Stimulated activated CD4-positive, alpha-beta T cell treated with anti-CD3 and anti-CD28 coated beads, Interleukin-1b, Interleukin-23, amount 100 ng/mL, for 24 hours (primary cell): ENCODE data around the gene RIIAD1.

ENCODE experiments used
- DNase-seq, 4 experiments: peaks; one replicate each; pipeline ENCODE4 v3.0.0-alpha.2; 2020; ENCODE audit warnings: low read depth in 4 of 4, low spot score in 1 of 4

RIIAD1 gene

DNA sequence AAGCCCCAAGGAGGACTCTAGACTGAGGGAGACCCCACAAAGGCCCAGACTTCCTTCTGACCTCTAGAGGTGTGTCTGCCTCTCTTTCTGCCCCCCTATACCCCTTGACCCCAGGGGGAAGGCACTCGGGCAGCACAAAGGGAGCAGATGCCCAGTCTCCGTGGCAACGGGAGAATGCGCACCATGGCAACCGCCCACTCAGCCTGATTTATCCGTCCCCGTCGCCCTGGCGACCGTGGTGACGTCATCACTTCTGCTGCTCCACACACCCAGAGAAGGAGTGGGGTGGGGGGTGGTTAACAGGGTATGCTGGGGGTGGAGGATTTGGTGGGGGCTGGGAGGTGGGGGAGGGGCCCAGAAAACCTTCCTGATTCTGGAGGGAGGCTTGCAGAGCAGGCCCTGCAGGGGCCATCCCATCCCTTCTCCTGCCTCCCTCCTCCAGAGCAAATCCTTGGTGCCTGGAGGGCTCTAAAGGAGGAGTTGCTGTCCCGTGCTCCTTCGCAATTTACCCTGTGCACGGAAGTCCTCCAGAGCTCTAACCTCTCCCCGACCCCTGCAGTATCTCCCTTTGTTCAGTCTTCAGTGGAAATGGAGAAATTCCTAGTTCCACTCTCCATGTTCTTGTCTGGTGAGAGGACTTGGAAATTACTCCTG lies 11.0 kb upstream of the RIIAD1 start:
- DNase-seq, result peak in 1 of 4 experiments; percentile 43

DNA sequence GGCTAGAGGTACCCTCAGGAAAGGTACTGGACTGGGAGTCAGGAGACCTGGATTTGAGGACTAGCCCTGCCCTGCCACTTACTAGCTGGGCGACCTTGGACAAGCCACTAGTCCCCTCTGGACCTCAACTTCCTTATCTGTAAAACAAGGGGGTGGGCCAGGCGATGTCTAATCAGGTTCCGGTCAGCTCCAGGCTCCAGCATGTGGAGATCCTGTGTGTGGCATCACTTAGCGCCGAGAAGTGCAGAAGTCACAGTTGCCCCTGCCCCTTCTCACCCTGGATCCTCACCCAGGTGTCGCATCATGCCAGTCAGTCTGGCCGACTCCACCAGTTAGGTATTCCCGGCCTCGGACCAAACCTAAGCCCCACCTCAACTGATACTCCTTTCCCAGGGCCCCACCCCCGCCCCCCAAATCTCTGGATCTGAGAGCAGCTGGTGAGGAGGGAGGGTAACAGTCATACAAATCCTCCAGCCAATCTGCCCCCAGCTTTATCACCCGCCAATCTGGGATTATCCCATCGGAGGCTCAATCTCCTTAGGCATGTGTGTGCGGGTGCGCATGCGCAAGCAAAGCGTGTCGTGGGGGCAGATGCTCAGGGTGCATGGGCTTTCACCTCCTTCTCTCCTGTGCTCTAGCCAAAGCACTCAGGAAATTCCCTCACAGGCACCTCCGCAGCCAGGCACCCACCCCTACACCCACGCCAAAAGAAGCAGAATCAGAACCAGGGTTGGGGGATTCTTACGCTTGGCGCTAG lies 10.1 kb upstream of the RIIAD1 start:
- DNase-seq, result no peak

DNA sequence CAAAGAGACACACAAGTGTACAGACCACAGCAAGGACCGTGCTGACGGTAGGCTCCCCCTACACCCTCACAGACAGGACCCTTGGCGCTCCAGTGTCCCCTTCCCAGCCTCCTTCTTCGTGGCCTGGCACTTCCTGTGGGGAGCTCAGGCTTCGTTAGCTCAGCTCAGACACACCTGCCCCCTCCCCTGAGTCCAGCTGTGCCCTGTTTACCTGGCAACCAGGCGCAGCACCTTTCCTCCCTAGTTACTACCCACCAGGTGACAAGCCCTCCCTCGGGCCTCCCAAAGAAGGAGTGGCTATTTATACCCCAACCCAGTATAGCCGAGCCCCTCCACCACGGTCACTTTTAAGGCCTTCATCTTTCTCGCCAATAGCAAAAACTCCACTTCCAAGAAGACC lies 9.4 kb upstream of the RIIAD1 start:
- DNase-seq, result no peak

- no peak for DNase-seq
Observed at GRCh38 chr1:151713044-151713443, 8.3 kb upstream of the RIIAD1 start.

- no peak for DNase-seq
Observed at GRCh38 chr1:151713874-151714273, 7.4 kb upstream of the RIIAD1 start.

DNA sequence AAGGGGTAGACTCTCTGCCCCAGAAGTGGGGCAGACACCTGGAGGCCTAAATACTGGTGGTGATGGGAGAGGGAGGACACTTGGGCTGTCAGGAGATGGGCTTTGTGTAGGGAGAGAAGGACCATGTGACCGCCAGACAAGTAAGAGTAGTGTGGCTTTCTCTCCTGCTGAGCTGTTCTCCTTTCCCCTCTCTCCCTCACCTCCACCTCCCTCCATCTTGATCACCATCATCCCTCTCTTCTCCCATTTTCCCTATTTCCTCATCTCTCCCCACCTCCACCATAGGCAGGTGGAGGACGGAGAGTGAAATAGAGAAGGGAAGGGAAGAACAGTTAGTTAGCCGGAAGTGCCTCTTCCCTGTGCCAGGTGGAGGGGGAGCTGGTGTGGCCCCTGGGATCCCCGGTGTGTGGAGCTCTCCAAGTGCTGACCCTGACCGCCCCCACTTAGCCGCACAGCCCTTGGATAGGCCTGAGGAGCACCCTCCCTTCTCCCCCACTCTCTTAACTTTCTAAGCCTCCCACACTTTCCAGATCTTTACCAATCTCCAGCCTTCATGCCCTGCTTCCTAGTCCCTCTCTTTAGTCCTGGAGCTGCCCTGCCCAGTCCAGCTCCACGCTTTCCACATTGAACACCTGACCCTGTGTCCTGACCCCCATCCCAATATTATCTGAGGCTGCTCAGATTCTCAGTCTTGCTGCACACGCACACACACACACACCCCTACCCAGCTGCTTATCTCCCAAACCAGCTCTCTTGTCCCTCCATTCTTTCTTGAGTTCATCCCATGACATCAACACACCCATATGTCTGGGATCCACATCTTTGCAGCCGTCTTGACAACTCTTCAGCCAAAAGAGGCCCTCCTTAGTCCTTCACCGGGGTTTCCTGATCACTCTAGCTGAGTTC lies 6.2 kb upstream of the RIIAD1 start:
- no peak for DNase-seq

GRCh38 chr1:151715726-151716404 lies 5.5 kb upstream of the RIIAD1 start:
- no peak for DNase-seq

- no peak for DNase-seq
Observed at GRCh38 chr1:151716405-151716762, 4.9 kb upstream of the RIIAD1 start.

- DNase-seq, result no peak
Observed at GRCh38 chr1:151716771-151717631, 4.3 kb upstream of the RIIAD1 start, which contains the start of gene CELF3. Gene CELF3, minus strand, starts transcription at chr1:151716803. Its CDS starts 783 bp downstream, at chr1:151716020.

GRCh38 chr1:151718011-151718431 lies 3.3 kb upstream of the RIIAD1 start:
- DNase-seq, result no peak

DNA sequence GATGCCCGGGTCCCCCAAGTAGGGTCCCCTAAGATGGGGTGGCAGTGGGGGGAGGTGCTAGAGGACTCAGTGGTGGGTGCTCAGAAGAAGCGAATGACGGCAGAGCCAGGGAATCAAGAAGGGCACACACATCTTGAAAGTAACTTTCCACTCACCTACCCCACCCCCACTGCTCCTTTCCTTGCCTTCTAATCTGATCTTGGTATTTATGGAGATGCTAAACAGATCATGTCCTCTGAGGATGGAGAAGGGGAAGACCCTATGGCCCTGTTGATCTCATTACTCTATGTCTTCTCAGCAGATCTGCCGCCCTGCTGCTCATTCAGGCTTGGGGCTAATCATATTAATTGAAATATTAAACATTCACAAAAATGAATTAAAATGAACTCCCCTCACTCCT lies 2.7 kb upstream of the RIIAD1 start:
- DNase-seq, result no peak

- no peak for DNase-seq
Observed at GRCh38 chr1:151720125-151720524, 1.2 kb upstream of the RIIAD1 start.

GRCh38 chr1:151720554-151720953 lies 768 bp upstream of the RIIAD1 start:
- no peak for DNase-seq

DNA sequence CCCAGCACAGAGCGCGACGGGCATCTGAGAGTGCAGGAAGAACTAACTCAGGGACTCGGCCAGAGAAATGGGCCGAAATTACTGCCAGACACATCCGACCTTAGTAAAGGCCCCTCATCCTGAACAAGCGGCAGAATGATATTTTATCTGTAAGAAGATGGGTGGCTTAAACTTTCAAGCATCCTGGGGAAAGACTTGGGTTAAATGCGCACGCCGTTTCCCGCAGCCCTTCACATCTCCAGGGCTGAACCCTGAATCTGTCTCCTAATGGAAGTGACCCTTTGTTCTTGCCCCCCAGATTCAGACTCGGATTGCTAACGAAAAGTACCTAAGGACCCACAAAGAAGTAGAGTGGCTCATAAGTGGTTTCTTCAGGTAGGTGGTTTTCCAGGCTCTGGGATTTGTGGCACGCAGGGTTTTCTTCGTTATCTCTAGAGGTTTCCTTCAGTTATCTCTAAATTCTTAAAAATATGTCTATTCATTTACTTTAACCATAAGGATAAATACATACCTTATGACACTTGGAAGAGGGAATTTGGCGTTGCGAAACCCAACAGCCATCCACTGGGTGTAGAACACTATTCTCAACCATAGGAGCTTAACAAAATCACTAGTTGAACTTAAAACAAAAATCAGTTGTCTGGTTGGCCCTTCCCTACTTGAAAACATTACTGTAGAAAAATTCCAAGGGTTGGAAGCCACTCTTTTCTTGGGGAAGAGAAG lies 627 bp downstream of the RIIAD1 start:
- no peak for DNase-seq

GRCh38 chr1:151723726-151724370 lies 2.5 kb downstream of the RIIAD1 start:
- DNase-seq, result no peak

DNA sequence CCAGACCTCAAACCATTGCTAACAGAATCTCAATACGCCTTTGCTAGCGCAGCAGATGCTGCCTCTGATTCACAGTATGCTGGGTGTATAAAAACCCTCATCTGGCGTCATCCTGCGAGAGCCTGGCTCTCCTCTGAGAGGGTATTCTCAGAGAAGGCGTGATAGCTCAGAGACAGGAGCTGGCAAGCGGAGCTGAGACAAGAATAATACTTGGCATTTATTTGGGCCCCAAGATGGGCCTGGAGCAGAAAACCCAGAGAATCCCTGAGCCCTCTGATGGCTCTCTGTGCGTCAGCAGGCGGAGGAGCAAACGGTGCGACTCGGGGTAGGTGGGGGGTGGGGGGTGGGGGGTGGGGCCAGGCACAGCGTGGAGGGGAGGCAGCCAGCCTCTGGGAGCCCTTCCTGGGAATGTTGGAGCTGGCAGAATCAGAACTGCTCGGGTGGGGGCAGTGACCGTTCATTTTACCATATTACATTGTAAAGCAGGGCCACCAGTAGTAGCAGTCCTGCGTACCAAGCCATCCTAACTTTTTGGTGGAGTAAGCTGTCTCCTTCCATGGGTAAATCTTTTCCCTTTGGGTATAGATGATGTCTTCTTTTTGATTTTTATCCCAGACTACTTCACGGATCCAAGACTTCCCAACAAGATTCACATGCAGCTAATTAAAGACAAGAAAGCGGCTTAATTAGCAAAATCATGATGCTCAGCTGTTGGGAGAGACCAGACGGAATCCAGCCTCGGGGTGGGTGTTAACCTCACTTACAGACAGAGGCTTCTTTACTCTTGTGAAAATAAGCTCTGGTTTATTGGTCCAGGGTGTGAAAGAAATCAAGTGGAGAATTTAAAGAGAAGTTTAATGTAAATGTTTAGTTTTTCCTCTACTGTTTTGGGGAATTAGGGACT lies 7.1 kb downstream of the RIIAD1 start:
- DNase-seq, result no peak

DNA sequence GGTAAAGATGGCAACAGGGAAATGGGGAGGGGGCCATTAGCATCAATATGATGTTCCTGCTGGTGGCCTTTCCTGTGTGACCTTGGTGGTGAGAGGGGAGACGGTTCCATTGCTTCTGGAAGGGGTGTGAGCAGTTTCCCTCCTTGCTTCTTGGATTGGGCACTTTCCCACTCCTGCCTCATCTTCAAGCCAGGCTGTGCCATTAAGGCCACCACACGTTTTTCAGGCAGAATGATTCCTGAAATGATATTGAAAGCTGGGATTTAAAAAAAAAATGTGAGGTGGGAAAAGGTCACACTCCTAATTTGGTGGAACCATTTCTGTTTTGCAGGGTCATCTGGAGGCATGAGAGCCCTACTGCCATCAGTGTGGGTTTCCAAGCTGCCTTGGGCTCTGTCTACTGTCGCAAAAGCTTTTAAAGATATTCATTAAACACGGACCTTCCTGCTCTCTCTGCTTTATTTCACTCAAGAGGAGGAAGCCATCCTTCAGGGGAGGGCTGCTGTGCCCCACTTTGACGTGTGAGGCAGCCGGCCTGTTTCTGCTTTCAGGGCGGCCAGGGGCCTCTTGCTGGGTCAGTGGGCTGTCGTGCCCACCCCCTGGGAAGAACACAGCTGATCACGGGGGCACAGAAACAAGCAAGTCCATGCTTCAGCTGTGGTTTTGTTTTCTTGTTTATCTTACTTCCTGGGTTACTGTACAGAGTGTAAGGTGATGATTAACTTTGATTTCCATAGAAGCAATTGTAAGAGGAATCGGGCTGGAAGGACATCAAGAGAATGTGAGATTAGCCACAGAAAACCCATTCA lies 8.0 kb downstream of the RIIAD1 start:
- DNase-seq, result no peak
